Measurements from ENCODE around the gene NPIPA8.
"Not testable (repeated sequence)": the region's sequence is repeated elsewhere in the genome, so short reads cannot be mapped to it uniquely, and the experiment has no call there.

The NPIPA8 gene

DNA sequence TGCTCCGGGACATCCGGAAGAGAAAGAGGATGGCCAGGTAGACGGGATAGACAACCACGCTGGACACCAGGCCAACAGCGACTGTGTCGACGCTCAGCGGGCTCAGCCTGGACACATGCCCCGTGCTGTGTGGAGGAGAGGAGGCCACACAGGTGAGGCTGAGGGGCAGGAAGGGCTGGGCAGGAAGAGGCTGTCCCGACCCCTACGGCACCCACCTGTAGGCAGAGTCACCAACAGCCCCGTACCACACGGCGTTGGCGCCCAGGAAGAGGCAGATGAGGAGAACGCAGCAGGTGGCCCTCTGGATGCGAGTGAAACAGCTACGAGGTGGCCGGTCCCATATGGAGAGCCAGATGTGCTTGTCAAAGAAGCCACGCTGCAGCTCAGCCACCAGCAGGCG is at the start of gene NPIPA8:
NPIPA8 (minus strand) TSS at position 101 of the 400 bp plus-strand sequence. CDS start 4,074 bp downstream, outside the sequence.
- DNase-seq (ENCODE audit: extremely low read depth, insufficient read length); H3K4me3 ChIP-seq (replicated peaks; ENCODE audit: low read depth, low read length); H3K36me3 ChIP-seq (ENCODE audit: control insufficient read depth, insufficient read depth, low read length); H3K27me3 ChIP-seq (replicated peaks; ENCODE audit: control insufficient read depth, insufficient read depth, low read length): not testable (repeated sequence)

DNA sequence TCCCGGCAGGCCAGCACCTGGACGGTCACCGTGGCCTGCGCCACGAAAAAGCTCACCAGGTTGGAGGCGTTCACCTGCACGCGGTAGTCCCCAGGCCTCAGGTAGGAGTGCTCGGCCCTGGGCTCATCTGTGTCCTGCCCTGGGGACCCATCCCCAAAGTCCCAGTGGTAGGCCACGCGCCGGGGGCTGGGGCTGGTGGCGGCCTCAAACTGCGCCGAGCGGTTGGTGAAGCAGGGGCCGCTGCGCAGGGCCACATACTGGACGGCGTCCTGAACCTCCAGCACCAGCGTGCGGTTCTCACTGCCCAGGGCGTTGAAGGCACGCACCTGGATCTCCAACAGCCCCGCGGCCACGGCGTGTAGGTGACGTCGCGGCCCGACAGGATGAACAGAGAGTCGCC is 48.7 kb upstream of the NPIPA8 start:
- not testable (repeated sequence) for H3K4me3 ChIP-seq (replicated peaks; ENCODE audit: low read depth, low read length); H3K36me3 ChIP-seq (ENCODE audit: control insufficient read depth, insufficient read depth, low read length); DNase-seq (ENCODE audit: extremely low read depth, insufficient read length); H3K27me3 ChIP-seq (replicated peaks; ENCODE audit: control insufficient read depth, insufficient read depth, low read length)

DNA sequence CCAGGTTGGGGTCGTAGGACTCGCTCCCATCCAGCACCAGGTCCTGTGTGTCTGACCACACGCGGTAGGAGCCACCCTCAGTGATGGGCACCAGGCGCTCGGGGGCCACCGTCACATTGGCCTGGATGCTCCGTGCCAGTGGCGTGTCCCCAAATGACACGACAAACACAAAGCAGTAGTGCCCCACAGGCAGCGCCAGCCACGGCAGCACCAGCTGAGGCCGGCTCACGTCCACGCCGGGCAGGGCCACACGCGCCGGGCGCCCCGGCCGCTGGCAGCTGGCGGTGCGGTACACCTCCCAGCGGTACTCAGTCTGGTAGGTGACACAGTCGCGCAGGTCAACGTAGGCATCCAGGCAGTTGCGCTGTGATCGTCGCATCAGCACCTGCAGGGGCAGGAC is 48.3 kb upstream of the NPIPA8 start:
- not testable (repeated sequence) for H3K4me3 ChIP-seq (replicated peaks; ENCODE audit: low read depth, low read length); DNase-seq (ENCODE audit: extremely low read depth, insufficient read length); H3K36me3 ChIP-seq (ENCODE audit: control insufficient read depth, insufficient read depth, low read length); H3K27me3 ChIP-seq (replicated peaks; ENCODE audit: control insufficient read depth, insufficient read depth, low read length)

DNA sequence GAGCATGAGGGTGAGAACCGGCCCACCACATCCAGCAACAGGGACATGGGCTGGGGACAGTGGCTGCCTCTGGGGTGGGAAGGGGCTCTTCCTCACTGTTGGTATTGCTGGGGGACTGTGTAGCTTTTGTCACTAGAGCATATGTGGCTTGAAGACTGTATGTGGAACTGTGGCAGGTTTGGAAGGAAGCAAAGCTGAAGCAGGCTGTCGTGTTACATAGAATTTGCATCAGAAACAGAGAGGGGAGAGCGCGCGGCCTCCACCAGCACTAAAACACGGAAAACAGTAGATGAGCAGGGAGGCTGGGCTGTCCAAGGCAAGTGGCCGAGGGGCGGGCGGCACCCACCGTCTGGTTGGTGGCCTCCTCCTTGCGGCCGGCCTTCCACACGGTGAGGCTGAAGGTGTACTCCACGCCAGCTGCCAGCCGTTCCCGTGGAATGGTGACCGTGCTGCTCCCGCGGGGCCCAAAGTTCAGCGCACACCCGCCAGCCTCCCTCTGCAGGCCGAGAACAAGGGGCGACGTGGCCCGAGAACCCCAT is 47.6 kb upstream of the NPIPA8 start:
- H3K4me3 ChIP-seq (replicated peaks; ENCODE audit: low read depth, low read length); H3K36me3 ChIP-seq (ENCODE audit: control insufficient read depth, insufficient read depth, low read length); DNase-seq (ENCODE audit: extremely low read depth, insufficient read length); H3K27me3 ChIP-seq (replicated peaks; ENCODE audit: control insufficient read depth, insufficient read depth, low read length): not testable (repeated sequence)

DNA sequence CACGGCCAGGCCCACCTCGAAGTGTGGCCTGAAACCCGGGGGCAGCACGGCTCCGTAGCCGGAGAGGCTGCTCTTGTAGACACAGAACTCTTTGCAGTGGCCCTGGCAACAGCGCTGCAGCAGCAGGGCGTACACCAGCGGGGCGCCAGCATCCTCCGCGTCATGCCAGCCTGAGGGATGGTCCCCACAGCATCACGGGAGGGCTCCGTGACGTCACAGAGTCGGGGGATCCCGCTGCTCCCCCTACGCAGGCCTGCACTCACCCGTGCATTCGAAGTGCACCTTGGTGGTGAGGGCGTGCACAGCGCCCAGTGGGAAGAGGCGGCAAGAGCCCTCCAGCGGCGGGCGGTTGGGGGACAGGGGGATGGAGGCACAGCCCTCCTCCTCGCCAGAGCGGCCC is 46.2 kb upstream of the NPIPA8 start:
- not testable (repeated sequence) for H3K36me3 ChIP-seq (ENCODE audit: control insufficient read depth, insufficient read depth, low read length); H3K4me3 ChIP-seq (replicated peaks; ENCODE audit: low read depth, low read length); H3K27me3 ChIP-seq (replicated peaks; ENCODE audit: control insufficient read depth, insufficient read depth, low read length); DNase-seq (ENCODE audit: extremely low read depth, insufficient read length)

DNA sequence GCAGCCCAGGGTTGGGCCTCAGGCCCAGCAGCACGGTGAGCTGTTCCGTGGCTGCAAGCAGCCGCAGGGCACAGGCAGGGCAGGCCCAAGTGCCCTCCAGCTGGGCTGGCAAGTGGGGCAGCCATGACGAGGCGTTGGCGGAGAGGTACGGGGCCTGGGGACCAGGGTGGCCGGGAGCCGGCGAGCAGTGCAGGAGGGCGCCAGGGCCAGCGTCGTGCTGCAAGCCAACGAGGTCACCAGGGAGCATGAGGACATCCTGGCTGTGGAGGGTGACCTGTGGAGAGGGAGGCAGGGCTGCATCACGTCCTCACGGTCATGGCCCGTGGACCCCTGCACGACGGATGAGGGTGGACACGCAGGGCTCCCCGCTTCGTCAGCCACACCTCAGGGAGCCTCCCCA is 11.2 kb upstream of the NPIPA8 start:
- not testable (repeated sequence) for DNase-seq (ENCODE audit: extremely low read depth, insufficient read length); H3K4me3 ChIP-seq (replicated peaks; ENCODE audit: low read depth, low read length); H3K27me3 ChIP-seq (replicated peaks; ENCODE audit: control insufficient read depth, insufficient read depth, low read length); H3K36me3 ChIP-seq (ENCODE audit: control insufficient read depth, insufficient read depth, low read length)

DNA sequence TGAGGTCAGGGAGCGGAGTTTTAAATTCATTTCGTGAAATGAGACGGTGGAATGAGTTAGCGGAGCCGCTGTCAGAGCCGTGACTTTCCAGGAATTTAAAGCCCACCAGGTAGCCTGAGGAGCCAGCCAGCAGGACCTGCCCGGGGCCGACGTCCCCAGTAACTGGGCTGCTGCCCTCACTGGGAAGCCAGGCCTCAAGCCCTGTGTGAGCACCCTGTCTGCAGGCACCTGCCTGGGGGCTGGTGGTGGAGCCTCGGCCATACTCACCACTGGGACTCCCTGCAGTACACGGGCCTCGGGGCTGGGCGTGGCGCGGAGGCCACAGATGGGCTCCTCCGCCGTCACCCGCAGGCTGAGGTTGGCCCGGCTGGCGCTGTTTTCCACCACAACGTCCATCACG is 10.5 kb upstream of the NPIPA8 start:
- not testable (repeated sequence) for H3K27me3 ChIP-seq (replicated peaks; ENCODE audit: control insufficient read depth, insufficient read depth, low read length); H3K4me3 ChIP-seq (replicated peaks; ENCODE audit: low read depth, low read length); H3K36me3 ChIP-seq (ENCODE audit: control insufficient read depth, insufficient read depth, low read length); DNase-seq (ENCODE audit: extremely low read depth, insufficient read length)

DNA sequence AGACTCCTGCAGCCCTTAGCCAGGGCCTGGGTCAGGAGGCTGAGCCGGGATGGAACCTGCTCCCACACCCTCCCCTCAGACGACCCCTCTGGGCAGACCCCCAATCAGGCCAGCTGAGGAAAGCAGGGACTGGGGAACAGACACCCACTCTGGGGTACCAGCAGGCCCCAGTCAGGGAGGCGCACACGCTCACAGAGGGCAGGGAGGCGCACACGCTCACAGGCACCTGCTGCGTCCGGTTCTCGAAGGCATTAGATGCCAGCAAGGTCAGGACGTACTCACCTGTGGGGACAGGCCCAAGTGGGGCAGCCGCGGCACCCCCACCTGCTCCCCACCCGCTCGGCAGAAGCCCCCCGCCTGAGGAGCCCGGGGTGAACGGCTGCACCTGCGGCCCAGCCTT is 8.1 kb upstream of the NPIPA8 start:
- not testable (repeated sequence) for H3K36me3 ChIP-seq (ENCODE audit: control insufficient read depth, insufficient read depth, low read length); DNase-seq (ENCODE audit: extremely low read depth, insufficient read length); H3K27me3 ChIP-seq (replicated peaks; ENCODE audit: control insufficient read depth, insufficient read depth, low read length)

DNA sequence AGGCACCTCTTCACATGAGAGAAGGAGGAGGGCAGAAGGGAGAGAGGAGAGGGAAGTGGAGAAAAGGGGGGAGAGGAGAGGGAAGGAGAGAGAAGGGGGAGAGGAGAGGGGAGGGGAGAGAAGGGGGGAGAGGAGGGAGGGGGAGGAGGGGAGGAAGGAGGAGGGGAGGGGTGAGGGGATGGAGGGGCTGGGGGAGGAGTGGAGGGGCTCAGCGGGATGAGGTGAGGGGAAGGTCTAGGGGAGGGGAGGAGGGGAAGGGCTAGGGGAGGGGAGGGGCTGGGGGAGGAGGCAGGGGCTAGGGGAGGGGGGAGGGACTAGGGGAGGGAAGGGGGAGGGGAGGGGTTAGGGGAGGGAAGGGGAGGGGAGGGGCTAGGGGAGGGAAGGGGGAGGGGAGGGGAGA is 5.5 kb upstream of the NPIPA8 start:
- not testable (repeated sequence) for H3K4me3 ChIP-seq (replicated peaks; ENCODE audit: low read depth, low read length); DNase-seq (ENCODE audit: extremely low read depth, insufficient read length); H3K36me3 ChIP-seq (ENCODE audit: control insufficient read depth, insufficient read depth, low read length); H3K27me3 ChIP-seq (replicated peaks; ENCODE audit: control insufficient read depth, insufficient read depth, low read length)

More for the DNA sequence above, 8.1 kb upstream of the NPIPA8 start:
- H3K4me3 ChIP-seq (replicated peaks; ENCODE audit: low read depth, low read length), result not testable (repeated sequence)

DNA sequence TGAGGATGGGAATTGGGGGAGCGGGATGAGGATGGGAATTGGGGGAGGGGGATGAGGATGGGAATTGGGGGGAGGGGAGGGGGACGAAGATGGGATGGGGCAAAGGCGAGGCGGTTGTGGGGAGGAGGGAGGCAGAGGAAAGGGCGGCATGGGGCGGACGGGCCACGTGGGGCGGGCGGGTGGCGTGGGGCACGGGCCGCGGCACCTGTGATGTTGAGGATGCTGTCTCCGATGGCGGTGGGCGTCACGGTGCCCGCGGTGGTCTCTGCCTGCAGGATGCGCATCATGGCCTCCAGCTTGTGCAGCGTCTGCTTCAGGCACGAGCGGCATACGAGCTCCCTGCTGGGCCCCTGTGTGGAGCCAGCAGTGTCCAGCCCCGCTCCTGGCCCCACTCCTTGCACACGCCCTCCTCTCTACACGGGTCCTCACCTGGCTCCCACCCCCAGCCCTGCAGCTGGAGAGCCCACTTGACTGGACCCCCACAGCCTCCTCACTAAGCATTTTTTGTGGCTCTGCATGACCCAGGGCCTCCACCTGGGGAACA is 5.0 kb upstream of the NPIPA8 start:
- not testable (repeated sequence) for H3K36me3 ChIP-seq (ENCODE audit: control insufficient read depth, insufficient read depth, low read length); H3K4me3 ChIP-seq (replicated peaks; ENCODE audit: low read depth, low read length); DNase-seq (ENCODE audit: extremely low read depth, insufficient read length); H3K27me3 ChIP-seq (replicated peaks; ENCODE audit: control insufficient read depth, insufficient read depth, low read length)

DNA sequence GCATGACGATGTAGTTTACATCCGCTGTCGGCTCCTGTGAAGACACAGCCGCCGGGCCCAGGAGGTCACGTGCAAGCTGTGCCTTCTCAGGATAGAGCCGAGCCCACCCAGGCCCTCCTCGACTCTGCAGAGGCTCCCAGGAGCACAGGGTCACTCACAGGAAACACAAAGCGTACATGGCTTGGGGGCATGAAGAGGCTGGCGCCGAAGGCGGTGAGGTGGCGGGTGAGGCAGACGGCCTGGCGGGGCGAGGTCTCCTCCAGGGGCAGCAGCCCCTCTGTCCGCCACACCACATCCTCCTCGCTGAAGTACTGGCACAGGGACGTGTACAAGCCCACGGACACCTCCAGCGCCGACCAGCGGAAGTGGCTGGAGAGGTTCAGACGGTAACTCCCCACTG is 2.7 kb upstream of the NPIPA8 start:
- H3K36me3 ChIP-seq (ENCODE audit: control insufficient read depth, insufficient read depth, low read length); H3K4me3 ChIP-seq (replicated peaks; ENCODE audit: low read depth, low read length); H3K27me3 ChIP-seq (replicated peaks; ENCODE audit: control insufficient read depth, insufficient read depth, low read length); DNase-seq (ENCODE audit: extremely low read depth, insufficient read length): not testable (repeated sequence)

DNA sequence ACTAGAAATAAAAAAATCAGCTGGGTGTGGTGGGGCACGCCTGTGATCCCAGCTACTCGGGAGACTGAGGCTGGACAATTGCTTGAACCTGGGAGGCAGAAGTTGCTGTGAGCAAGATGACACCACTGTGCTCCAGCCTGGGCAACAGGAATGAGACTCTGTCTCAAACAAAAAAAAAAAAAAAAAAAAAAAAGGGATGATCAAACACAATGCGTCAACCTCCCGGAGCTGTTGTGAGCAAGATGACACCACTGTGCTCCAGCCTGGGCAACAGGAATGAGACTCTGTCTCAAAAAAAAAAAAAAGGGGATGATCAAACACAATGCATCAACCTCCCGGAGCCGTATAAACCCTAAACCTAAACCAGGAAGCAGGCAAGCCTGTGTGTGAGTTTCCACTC is 24.7 kb downstream of the NPIPA8 start:
- DNase-seq (ENCODE audit: extremely low read depth, insufficient read length); H3K36me3 ChIP-seq (ENCODE audit: control insufficient read depth, insufficient read depth, low read length); H3K4me3 ChIP-seq (replicated peaks; ENCODE audit: low read depth, low read length); H3K27me3 ChIP-seq (replicated peaks; ENCODE audit: control insufficient read depth, insufficient read depth, low read length): not testable (repeated sequence)

DNA sequence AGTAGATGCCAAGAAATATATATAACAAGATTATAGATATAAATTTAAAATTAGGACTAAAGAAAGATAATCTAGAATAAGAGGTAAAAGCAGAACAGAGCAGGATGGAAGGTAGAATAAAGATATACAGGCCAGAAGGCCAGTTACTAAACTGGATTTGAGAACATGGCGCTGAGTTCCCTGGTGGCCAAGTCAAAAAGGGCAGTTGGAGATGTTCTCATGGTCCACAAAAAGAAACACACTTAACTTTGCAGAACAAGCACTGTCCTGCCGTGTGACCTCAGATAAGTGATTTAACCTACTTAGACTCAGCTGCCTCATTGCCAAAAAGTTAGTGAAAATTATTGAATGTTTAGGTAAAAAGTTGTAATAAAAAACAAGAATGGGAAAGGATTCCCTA is 27.4 kb downstream of the NPIPA8 start:
- H3K4me3 ChIP-seq (replicated peaks; ENCODE audit: low read depth, low read length); H3K27me3 ChIP-seq (replicated peaks; ENCODE audit: control insufficient read depth, insufficient read depth, low read length); DNase-seq (ENCODE audit: extremely low read depth, insufficient read length): not testable (repeated sequence)

DNA sequence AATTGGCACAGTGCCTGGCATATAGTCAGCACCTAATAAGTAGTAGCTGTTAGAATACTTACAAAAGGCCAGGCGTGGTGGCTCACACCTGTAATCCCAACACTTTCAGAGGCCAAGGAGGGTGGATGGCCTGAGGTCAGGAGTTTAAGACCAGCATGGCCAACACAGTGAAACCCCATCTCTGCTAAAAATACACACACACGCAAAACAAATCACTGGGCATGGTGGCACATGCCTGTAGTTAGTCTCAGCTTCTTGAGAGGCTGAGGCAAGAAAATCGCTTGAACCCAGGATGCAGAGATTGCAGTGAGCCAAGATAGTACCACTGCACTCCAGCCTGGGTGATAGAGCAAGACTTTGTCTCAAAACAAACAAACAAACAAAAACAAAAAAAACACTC is 29.3 kb downstream of the NPIPA8 start:
- not testable (repeated sequence) for H3K27me3 ChIP-seq (replicated peaks; ENCODE audit: control insufficient read depth, insufficient read depth, low read length); H3K36me3 ChIP-seq (ENCODE audit: control insufficient read depth, insufficient read depth, low read length); H3K4me3 ChIP-seq (replicated peaks; ENCODE audit: low read depth, low read length); DNase-seq (ENCODE audit: extremely low read depth, insufficient read length)

More for the DNA sequence above, 27.4 kb downstream of the NPIPA8 start:
- H3K36me3 ChIP-seq (ENCODE audit: control insufficient read depth, insufficient read depth, low read length), result not testable (repeated sequence)

DNA sequence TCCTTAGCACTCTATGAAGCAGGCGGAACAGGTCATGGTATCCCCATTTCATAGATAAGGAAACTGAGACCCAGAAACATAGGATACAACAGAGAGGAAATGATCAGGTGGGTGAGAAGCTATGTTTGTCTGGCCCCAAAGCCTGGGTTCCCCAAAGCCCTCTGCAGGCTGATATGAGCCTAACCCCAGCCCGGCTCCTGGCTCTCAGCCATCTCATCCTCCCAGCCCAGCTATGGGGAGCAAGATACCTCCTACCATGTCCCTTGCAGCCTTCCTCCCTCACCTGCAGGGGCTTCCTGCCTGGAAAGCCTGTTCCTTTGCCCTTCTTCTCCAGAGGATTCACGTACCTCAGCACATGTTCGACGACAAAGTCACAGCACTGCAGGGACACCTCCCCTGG is 30.5 kb downstream of the NPIPA8 start:
- DNase-seq (ENCODE audit: extremely low read depth, insufficient read length); H3K27me3 ChIP-seq (replicated peaks; ENCODE audit: control insufficient read depth, insufficient read depth, low read length); H3K36me3 ChIP-seq (ENCODE audit: control insufficient read depth, insufficient read depth, low read length); H3K4me3 ChIP-seq (replicated peaks; ENCODE audit: low read depth, low read length): not testable (repeated sequence)

All from GM06990 (cell line).